GM12865 (cell line): ENCODE results near the gene SLC66A2.

Experiments used
- DNase-seq: peaks from one replicate; pipeline ENCODE4 v3.0.0; 2010; ENCODE audit warnings: low read depth
- H3K4me3 ChIP-seq: 2 replicates; pipeline ENCODE4 v1.5.1; 2011; ENCODE audit warnings: mild to moderate bottlenecking, low read depth, low read length, control low read depth
- TF ChIP-seq, protein P1 (sequence below): IDR thresholded peaks from 2 replicates; pipeline ENCODE4 v1.5.1; 2011; ENCODE audit warnings: low read length, control low read depth, low read depth, inconsistent platforms; ENCODE audit not compliant: insufficient read depth; ENCODE audit errors: missing control alignments

The SLC66A2 gene

DNA sequence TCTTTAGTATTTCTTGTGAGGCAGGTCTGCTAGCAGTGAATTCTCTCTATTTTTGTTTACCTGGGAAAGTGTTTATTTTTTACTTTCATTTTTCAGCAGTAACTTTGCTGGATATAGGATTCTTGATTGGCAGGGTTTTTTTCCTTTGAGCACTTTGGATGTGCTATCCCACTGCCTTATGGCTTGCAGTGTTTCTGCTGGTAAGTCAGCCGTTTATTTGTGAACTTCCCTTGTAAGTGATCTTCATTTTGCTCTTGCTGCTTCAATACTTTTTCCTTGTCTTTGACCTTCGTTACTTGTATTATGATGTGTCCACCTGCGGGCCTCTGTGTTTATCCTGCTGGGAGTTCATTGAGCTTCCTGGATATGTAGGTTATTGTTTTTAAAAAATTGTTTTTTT lies 54.7 kb downstream of the SLC66A2 start:
- H3K4me3 ChIP-seq = no peak overlapping the region
- no peak for DNase-seq

DNA sequence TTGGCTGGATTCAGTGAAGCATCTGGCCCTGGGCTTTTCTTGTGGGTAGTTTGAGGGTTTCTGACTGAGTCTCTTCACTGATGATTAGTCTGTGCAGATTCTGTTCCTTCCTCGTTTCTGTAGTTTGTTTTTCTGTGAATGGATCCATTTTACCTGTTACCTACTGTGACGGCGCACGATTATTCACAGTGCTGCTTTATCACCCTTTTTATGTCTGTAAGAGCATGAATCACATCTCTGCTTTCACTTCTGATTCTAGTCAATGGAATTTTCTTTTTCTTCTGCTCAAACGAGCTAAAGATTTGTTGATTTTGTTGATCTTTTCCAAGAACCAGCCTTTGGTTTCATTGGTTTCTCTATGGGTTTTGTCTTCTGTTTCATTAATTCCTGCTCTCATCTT lies 60.8 kb downstream of the SLC66A2 start:
- H3K4me3 ChIP-seq = no peak overlapping the region
- no peak for DNase-seq
- TF ChIP-seq, protein P1, sequence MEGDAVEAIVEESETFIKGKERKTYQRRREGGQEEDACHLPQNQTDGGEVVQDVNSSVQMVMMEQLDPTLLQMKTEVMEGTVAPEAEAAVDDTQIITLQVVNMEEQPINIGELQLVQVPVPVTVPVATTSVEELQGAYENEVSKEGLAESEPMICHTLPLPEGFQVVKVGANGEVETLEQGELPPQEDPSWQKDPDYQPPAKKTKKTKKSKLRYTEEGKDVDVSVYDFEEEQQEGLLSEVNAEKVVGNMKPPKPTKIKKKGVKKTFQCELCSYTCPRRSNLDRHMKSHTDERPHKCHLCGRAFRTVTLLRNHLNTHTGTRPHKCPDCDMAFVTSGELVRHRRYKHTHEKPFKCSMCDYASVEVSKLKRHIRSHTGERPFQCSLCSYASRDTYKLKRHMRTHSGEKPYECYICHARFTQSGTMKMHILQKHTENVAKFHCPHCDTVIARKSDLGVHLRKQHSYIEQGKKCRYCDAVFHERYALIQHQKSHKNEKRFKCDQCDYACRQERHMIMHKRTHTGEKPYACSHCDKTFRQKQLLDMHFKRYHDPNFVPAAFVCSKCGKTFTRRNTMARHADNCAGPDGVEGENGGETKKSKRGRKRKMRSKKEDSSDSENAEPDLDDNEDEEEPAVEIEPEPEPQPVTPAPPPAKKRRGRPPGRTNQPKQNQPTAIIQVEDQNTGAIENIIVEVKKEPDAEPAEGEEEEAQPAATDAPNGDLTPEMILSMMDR = no peak

More for the DNA sequence above, 54.7 kb downstream of the SLC66A2 start:
- TF ChIP-seq, protein P1 = no peak

DNA sequence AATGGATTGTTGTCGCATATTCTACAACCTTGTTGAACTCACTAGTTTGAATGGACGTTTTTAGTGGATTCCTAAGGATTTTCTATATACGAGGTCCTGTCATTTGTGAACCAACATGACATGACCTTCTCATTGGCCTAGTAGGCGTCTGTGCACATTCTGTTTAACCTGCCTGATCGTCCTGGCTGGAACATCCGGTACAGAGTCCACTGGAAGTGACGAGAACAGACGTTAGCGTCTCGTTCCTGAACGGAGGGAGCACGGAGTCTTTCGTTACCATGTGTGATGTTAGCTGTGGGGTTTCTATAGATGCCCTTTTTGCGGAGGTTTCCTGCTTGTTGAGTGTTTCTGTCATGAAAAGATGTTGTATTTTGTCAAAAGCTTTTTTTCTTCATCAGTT lies 61.9 kb downstream of the SLC66A2 start:
- H3K4me3 ChIP-seq = no peak overlapping the region
- TF ChIP-seq, protein P1 = no peak
- no peak for DNase-seq

DNA sequence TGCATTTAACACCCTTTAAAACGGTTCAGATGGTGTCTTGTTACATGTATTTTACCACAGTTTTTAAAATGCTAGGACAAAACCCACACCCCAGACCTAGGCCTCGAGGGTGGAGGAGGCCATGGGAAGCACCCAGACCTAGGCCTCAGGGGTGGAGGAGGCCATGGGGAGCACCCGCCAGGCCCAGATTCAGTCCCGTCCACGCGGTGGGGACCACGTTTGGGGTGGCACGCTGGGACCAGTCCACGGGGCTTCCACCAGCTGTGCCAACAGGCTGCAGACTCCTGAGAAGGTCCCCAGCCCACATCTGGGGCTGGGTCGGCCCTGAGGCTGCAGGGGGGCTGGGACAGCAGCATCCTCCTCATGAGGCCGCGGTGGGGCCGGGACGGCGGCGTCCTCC lies 63.4 kb downstream of the SLC66A2 start:
- DNase-seq = no peak
- H3K4me3 ChIP-seq = no peak overlapping the region
- TF ChIP-seq, protein P1 = no peak

DNA sequence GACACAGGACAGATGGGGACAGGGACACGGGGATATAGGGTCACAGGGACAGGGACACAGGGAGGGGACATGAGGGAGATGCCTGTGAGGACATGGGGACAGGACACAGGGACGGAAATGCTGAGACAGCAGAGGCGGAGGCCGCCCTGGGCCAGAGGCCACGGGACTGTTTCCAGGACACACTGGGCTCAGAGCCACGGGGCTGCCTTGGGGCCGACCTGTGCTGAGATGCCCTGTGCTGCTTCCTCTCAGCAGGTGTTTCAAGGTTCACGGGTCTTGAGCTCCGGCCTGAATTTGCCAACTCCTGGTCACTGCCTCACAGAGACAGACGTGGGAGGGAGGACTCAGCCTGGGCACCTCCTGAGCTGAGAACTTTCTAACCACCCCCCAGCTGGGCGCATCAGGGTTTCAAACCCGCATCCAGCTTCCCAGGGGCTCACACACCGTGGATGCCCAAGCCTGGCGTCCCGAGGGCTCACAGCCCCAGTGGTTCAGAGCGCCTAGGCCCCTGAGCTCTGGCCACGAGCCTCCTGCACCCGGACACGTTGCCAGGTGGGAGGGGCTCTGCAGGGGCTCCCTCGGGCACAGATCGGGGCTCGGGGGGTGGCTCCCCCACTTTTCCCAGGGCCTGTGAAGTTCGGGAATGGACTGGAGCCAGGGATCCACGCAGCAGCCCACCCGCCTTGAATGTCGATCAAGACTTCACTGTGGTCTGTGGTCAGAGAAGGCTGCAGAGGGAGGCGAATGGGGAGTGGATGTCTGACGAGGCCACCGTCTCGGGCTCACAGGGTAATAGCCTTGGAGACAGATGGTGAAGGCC lies 64.1 kb downstream of the SLC66A2 start:
- TF ChIP-seq, protein P1 = no peak
- no peak overlapping the region for H3K4me3 ChIP-seq
- no peak for DNase-seq

DNA sequence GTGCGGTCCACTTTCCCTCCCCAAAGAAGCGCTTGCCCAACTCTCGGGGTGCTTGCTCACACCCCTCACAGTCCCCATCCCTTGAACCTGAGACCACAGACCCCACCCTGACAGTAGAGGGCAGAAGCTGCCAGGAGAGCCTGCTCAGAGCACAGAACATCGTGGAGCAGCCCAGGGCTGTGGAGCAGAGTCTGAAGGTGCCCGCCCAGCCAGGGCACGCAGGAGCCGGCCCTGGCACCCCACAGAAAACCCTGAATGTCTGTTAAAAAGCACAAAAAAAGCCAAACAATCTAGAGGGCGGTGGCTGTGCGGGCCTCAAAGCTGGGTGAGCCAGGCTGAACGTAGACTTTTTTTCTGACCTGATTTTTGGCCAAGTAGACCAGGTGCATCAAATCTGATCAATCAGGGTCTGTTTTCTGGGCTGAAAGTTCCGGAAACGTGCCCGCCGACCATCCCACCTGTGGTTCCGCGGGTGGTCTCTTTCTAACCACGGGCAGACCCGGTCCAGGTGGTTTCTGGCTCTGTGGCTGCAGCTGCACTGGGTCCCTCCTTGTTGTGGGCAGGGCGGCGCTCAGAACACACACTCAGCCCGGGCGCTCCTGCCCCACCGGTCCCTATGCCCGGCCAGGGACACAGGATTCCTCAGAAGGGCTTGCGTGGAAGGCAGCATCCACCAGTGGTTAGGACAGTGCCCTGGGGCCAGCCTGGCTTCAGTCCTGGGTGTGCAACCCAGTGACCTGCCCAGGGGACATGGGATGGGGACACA lies 66.3 kb downstream of the SLC66A2 start:
- no peak for DNase-seq
- no peak overlapping the region for H3K4me3 ChIP-seq
- TF ChIP-seq, protein P1 = no peak
